ENCODE results near the gene DNAH8. TPM values are rescaled to one million over a fixed set of nuclear protein-coding genes. Genes with fewer than 3 reads are reported as not detected.
"Not testable (repeated sequence)": the region's sequence is repeated elsewhere in the genome, so short reads cannot be mapped to it uniquely, and the experiment has no call there.

Gene DNAH8
- total RNA-seq, 1 experiment from 2014 or later = 0.15 TPM

- POLR2A ChIA-PET (ENCODE audit: unreplicated experiment) = no interaction called here
- Histone ChIP-seq H3K4me3 (ENCODE audit: low read length) (no peak overlapping the region), H2AFZ (ENCODE audit: low read length) (no peak overlapping the region), H3K9ac (ENCODE audit: low read length) (no peak overlapping the region), H3K27ac (ENCODE audit: low read length) (peak overlapping the region; percentile 53), H3K4me1 (ENCODE audit: insufficient read depth, low read length) (peaks cover 45% of the 10 kb centered on the region), H3K27me3 (ENCODE audit: low read length) (no peaks in the 10 kb centered on the region), H4K20me1 (ENCODE audit: low read length) (no peaks in the 10 kb centered on the region), H3K9me3 (ENCODE audit: low read length) (no peaks in the 10 kb centered on the region), H3K4me2 (ENCODE audit: low read length) (no peak overlapping the region), H3K36me3 (ENCODE audit: low read depth, low read length) (no peaks in the 10 kb centered on the region), H3K9me2 (replicated peaks; ENCODE audit: low read length) (no peaks in the 10 kb centered on the region), H3K79me2 (ENCODE audit: low read length) (no peaks in the 10 kb centered on the region), H3F3A (ENCODE audit: low read length, unreplicated experiment) (no peaks in the 10 kb centered on the region)
- intact Hi-C loops (cut with micrococcal nuclease) = no loop called here
- BruUV-seq (replicated peaks) = no TSS peak
- ATAC-seq (no peak), DNase-seq (peak; percentile 89)
- TF ChIP-seq EZH2phosphoT487 (IDR thresholded peaks at IDR 0.05; ENCODE audit: borderline replicate concordance, low read length) (no peak), CTCF (conservative IDR thresholded peaks at IDR 0.05; ENCODE audit: low read depth, low read length) (no peak), EZH2 (IDR thresholded peaks at IDR 0.05; ENCODE audit: low read length, unreplicated experiment) (no peak)
- CTCF ChIA-PET = no interaction called here
Observed at GRCh38 chr6:38792356-38792755, 77.2 kb downstream of the DNAH8 start.

- Histone ChIP-seq H3K79me2 (ENCODE audit: low read length) (no peaks in the 10 kb centered on the region), H3F3A (ENCODE audit: low read length, unreplicated experiment) (no peaks in the 10 kb centered on the region), H3K36me3 (ENCODE audit: low read depth, low read length) (no peaks in the 10 kb centered on the region), H3K27me3 (ENCODE audit: low read length) (no peaks in the 10 kb centered on the region), H3K9me2 (replicated peaks; ENCODE audit: low read length) (no peaks in the 10 kb centered on the region), H3K9ac (ENCODE audit: low read length) (no peak overlapping the region), H4K20me1 (ENCODE audit: low read length) (no peaks in the 10 kb centered on the region), H3K4me1 (ENCODE audit: insufficient read depth, low read length) (peaks cover 68% of the 10 kb centered on the region), H3K4me2 (ENCODE audit: low read length) (peak overlapping the region; percentile 64), H3K27ac (ENCODE audit: low read length) (peak overlapping the region; percentile 89), H2AFZ (ENCODE audit: low read length) (no peak overlapping the region), H3K4me3 (ENCODE audit: low read length) (peak overlapping the region; percentile 4; the same call in 1 of the 2 replicates), H3K9me3 (ENCODE audit: low read length) (no peaks in the 10 kb centered on the region)
- no TSS peak for BruUV-seq (replicated peaks)
- POLR2A ChIA-PET (ENCODE audit: unreplicated experiment) = interaction anchor here (0.7 kb wide), 1 partner anchor 19 kb away, joined by 5 read pairs; no protein-coding TSS in a partner anchor
- DNase-seq (peak; percentile 66), ATAC-seq (peak; percentile 38)
- intact Hi-C loops (cut with micrococcal nuclease) = loop anchor here (1.0 to 5.0 kb wide), 2 partner anchors 42 to 91 kb away; partner anchors contain the start of gene GLO1
- TF ChIP-seq EZH2phosphoT487 (IDR thresholded peaks at IDR 0.05; ENCODE audit: borderline replicate concordance, low read length) = no peak
- TF ChIP-seq EZH2 (IDR thresholded peaks at IDR 0.05; ENCODE audit: low read length, unreplicated experiment) = no peak
- TF ChIP-seq CTCF (conservative IDR thresholded peaks at IDR 0.05; ENCODE audit: low read depth, low read length) = no peak
- CTCF ChIA-PET = interaction anchor here (0.6 kb wide), 1 partner anchor 52 kb away, joined by 4 read pairs; no protein-coding TSS in a partner anchor
Observed at GRCh38 chr6:38794682-38795081, 79.6 kb downstream of the DNAH8 start.

- H4K20me1 ChIP-seq (ENCODE audit: low read length) = no peaks in the 10 kb centered on the region
- ATAC-seq (peak; percentile 42), DNase-seq (peak; percentile 59)
- H3F3A ChIP-seq (ENCODE audit: low read length, unreplicated experiment) = no peaks in the 10 kb centered on the region
- POLR2A ChIA-PET (ENCODE audit: unreplicated experiment) = no interaction called here
- no peak for TF ChIP-seq EZH2 (IDR thresholded peaks at IDR 0.05; ENCODE audit: low read length, unreplicated experiment)
- TF ChIP-seq EZH2phosphoT487 (IDR thresholded peaks at IDR 0.05; ENCODE audit: borderline replicate concordance, low read length) = no peak
- no peak for TF ChIP-seq CTCF (conservative IDR thresholded peaks at IDR 0.05; ENCODE audit: low read depth, low read length)
- H3K4me1 ChIP-seq (ENCODE audit: insufficient read depth, low read length) = peaks cover 74% of the 10 kb centered on the region
- CTCF ChIA-PET = interaction anchor here (1.4 kb wide), 1 partner anchor 18 kb away, joined by 6 read pairs; no protein-coding TSS in a partner anchor
- H3K4me2 ChIP-seq (ENCODE audit: low read length) = peak overlapping the region; percentile 82
- peak overlapping the region; percentile 58; the same call in 1 of the 2 replicates for H3K4me3 ChIP-seq (ENCODE audit: low read length)
- no peaks in the 10 kb centered on the region for H3K9me3 ChIP-seq (ENCODE audit: low read length)
- H3K36me3 ChIP-seq (ENCODE audit: low read depth, low read length) = no peaks in the 10 kb centered on the region
- no peak overlapping the region for H2AFZ ChIP-seq (ENCODE audit: low read length)
- H3K9me2 ChIP-seq (replicated peaks; ENCODE audit: low read length) = no peaks in the 10 kb centered on the region
- intact Hi-C loops (cut with micrococcal nuclease) = loop anchor here (5.0 kb wide), 1 partner anchor 44 kb away; no protein-coding TSS in a partner anchor
- H3K9ac ChIP-seq (ENCODE audit: low read length) = peak overlapping the region; percentile 52
- no peaks in the 10 kb centered on the region for H3K79me2 ChIP-seq (ENCODE audit: low read length)
- H3K27ac ChIP-seq (ENCODE audit: low read length) = peak overlapping the region; percentile 89
- no TSS peak for BruUV-seq (replicated peaks)
- no peaks in the 10 kb centered on the region for H3K27me3 ChIP-seq (ENCODE audit: low read length)
Observed at GRCh38 chr6:38796006-38796405, 80.9 kb downstream of the DNAH8 start.

- peaks cover 74% of the 10 kb centered on the region for H3K4me1 ChIP-seq (ENCODE audit: insufficient read depth, low read length)
- BruUV-seq (replicated peaks); H4K20me1 ChIP-seq (ENCODE audit: low read length); H3F3A ChIP-seq (ENCODE audit: low read length, unreplicated experiment); H3K36me3 ChIP-seq (ENCODE audit: low read depth, low read length); H3K9me2 ChIP-seq (replicated peaks; ENCODE audit: low read length); H3K27me3 ChIP-seq (ENCODE audit: low read length); DNase-seq; POLR2A ChIA-PET (ENCODE audit: unreplicated experiment); H3K9me3 ChIP-seq (ENCODE audit: low read length); H3K79me2 ChIP-seq (ENCODE audit: low read length): not testable (repeated sequence)
- peak overlapping the region; percentile 82 for H3K4me2 ChIP-seq (ENCODE audit: low read length)
- H3K9ac ChIP-seq (ENCODE audit: low read length) = peak overlapping the region; percentile 52
- H2AFZ ChIP-seq (ENCODE audit: low read length) = 0 out of 2 replicates have a peak overlapping the region, but pooled peaks have one; percentile 51
- CTCF ChIA-PET = interaction anchor here (1.2 to 1.4 kb wide), 2 partner anchors 17 to 137 kb away, joined by 3 to 6 read pairs; no protein-coding TSS in a partner anchor
- intact Hi-C loops (cut with micrococcal nuclease) = loop anchor here (5.0 kb wide), 1 partner anchor 44 kb away; no protein-coding TSS in a partner anchor
- H3K27ac ChIP-seq (ENCODE audit: low read length) = peak overlapping the region; percentile 89
- H3K4me3 ChIP-seq (ENCODE audit: low read length) = peak overlapping the region; percentile 58
- ATAC-seq = peak; percentile 26
Observed at GRCh38 chr6:38796437-38796836, 81.3 kb downstream of the DNAH8 start.
